Astrocyte of the hippocampus (primary cell): Measurements from ENCODE around the gene C17orf107.

ENCODE experiments used
- DNase-seq: peaks from one replicate; pipeline ENCODE4 v3.0.0; 2011; ENCODE audit warnings: low read depth, low spot score

Gene C17orf107

DNA sequence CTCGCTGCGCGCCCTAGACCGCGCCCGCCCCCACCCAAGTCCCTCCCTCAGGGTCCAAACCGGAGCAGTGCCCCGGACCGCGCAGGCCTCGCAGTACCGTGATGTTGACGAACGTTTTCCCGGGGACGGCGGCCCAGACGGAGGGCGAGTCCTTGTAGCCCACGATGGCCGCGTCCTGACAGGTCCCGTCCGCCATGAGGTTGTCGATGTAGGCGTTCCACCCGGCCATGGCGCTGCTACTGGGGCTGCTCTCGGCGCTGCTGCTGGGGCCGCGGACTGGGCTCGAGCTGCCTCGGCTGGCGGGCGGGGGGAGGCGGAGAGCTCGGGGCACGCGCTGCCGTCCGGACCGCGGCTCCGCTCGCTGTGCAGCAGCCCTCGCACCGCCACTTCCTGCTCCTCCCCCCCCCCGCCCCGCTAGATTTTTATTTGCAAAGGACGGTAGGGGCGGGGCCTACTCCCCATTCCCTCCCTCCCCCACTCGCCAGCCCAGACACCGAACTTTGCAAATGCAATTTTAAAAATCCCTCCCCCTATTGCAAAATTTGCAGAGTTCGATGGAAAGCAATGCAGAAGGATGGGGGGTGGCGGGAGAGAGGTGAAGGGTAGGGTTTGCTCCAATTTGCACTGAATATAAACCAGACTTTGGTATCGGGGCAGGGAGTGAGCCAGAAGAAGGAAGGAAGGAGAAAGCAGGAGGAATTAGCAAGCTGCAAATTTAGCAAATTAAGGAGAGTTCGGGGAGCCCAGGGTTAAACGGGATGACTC is 49.0 kb downstream of the C17orf107 start, which contains the start of gene PFN1:
TSS of gene PFN1 (minus strand) at position 365 of the 765 bp plus-strand sequence. CDS start at position 229, 136 bp downstream.
- DNase-seq, result peak; percentile 94

GRCh38 chr17:4948931-4949320 is 49.6 kb downstream of the C17orf107 start:
- DNase-seq, result peak; percentile 95

- DNase-seq, result peak; percentile 78
Measured at GRCh38 chr17:4949321-4950074, 50.2 kb downstream of the C17orf107 start.

DNA sequence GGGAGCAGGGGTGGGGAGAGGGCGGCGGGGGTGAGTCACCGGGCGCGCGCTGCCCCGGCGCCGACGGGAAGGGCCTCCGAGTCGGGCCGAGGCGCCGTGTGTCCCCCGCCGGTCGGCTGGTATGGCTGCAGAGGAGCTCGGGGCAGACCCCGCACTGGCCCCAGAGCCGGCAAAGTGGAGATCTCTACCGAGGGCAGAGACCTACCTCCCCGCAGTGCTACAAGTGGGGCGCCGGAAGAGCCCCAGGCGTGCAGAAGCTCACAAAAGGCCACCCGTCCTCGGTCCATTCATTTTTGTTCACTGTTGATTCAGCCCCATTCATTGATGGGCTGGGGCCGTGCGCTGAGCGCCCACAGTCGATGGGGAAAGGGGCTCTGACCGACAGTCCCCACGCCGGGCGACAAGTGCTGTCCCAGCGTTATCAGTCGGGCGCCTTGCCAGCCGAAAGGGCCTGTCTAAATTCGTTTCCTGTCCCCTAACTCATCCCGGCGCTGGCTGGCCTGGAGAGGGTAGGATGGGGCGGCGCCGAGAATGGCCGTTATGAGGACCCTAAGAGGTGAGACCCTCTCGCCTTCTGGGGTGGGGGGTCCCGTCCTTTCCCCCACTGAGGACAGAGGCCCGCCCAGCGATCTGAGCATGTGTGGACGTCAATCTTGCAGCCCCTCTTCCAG is 50.9 kb downstream of the C17orf107 start:
- no peak for DNase-seq

DNA sequence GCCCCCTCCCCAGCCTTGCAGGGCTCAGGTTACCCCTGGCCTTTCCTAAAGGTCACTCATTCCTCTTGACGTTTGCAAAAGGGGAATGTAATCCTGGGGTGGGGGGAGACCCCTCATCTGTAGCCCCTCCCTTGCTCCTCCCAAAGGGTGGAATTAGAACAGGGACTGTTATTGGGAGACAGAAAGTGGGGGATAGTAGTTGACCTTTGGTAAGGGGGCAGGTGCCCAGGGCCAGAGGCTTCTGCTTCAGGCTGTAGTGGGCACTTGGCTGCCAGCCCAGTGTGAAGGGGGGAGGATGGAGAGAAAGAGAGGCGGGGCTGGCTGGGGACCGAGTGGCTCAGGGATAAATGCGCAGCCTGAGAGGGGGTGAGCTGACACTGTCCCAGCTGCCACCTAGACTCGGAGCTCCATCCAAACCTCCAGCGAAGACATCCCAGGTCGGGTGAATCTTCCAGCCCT is 51.4 kb downstream of the C17orf107 start, which contains the start of gene ENO3:
TSS of gene ENO3 (plus strand) at position 374 of the 459 bp plus-strand sequence. CDS start 711 bp downstream, outside the sequence.
- DNase-seq, result no peak

DNA sequence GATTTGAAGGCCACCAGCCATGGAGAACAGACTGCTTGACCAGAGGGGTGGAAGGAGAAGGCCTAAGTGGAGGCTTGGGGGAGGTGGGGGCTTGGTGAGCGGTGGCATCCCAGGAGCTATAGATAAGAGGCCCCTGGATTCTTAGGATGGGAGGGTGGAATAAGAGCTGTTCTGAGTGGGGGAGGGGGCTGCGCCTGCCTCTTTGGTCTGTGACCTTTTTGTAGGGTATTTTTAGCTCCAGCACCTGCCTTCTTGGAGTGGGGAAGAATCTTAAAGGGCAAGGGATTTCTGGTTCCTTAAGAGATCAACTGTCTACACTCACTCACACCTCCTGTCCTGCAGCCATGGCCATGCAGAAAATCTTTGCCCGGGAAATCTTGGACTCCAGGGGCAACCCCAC is 52.1 kb downstream of the C17orf107 start:
- DNase-seq, result no peak
